B cell (primary cell): Measurements from ENCODE around the gene KLHL34.

ENCODE experiments used
- EZH2 ChIP-seq: IDR thresholded peaks from 2 replicates; pipeline ENCODE4 v1.6.1; 2012; ENCODE audit warnings: borderline replicate concordance, low read depth, mild to moderate bottlenecking, moderate library complexity, low read length; ENCODE audit not compliant: insufficient read depth, poor library complexity, severe bottlenecking
- TF ChIP-seq, protein P1 (sequence below): fragments of 200-600 bp; IDR thresholded peaks from one replicate; pipeline ENCODE4 v1.8.0; 2022; ENCODE audit warnings: antibody characterized with exemption, mild to moderate bottlenecking

DNA sequence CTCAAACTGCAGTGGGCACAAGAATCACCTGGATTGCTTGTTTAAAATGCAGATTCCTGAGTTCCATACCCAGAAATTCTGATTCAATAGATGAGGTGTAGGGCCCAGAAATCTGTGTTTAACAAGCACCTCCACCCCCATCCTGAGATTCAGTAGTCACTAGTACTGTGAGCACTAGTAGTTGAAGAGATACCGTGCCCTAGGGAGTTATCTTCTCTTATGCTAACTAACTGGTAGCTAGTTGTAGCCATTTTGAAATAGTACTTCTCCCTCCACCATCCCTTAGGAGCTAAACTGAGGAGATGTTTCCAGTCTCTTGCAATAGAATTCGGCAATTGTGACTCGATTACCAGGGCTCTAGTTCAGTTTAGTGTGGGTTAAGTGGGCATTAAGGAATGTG lies 18.4 kb downstream of the KLHL34 start:
- no peak for TF ChIP-seq EZH2
- TF ChIP-seq, protein P1, sequence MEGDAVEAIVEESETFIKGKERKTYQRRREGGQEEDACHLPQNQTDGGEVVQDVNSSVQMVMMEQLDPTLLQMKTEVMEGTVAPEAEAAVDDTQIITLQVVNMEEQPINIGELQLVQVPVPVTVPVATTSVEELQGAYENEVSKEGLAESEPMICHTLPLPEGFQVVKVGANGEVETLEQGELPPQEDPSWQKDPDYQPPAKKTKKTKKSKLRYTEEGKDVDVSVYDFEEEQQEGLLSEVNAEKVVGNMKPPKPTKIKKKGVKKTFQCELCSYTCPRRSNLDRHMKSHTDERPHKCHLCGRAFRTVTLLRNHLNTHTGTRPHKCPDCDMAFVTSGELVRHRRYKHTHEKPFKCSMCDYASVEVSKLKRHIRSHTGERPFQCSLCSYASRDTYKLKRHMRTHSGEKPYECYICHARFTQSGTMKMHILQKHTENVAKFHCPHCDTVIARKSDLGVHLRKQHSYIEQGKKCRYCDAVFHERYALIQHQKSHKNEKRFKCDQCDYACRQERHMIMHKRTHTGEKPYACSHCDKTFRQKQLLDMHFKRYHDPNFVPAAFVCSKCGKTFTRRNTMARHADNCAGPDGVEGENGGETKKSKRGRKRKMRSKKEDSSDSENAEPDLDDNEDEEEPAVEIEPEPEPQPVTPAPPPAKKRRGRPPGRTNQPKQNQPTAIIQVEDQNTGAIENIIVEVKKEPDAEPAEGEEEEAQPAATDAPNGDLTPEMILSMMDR = no peak
